ENCODE data around the gene COPZ2.
"Not testable (repeated sequence)": the region's sequence is repeated elsewhere in the genome, so short reads cannot be mapped to it uniquely, and the experiment has no call there.

- not testable (repeated sequence) for TF ChIP-seq CTCF (tag by site-specific recombination; IDR thresholded peaks at IDR 0.05); ZNF530 (tag by site-specific recombination; IDR thresholded peaks at IDR 0.05; ENCODE audit: low read depth); YY1 (tag by site-specific recombination; IDR thresholded peaks at IDR 0.05); SCRT1 (tag by site-specific recombination; IDR thresholded peaks at IDR 0.05; ENCODE audit: borderline replicate concordance); ZFP69B (tag by site-specific recombination; IDR thresholded peaks at IDR 0.05)
These were observed 35.9 kb downstream of the COPZ2 start for GRCh38 chr17:48001657-48002056.
